ENCODE data around the gene CDCP2.

Gene CDCP2

GRCh38 chr1:54137534-54138061 lies 15.2 kb downstream of the CDCP2 start:
- DNase-seq (ENCODE audit: low read depth, low spot score): no peak

GRCh38 chr1:54136963-54137533 lies 15.8 kb downstream of the CDCP2 start:
- no peak for DNase-seq (ENCODE audit: low read depth, low spot score)

- DNase-seq (ENCODE audit: low read depth, low spot score): no peak
Observed at GRCh38 chr1:54136269-54136896, 16.4 kb downstream of the CDCP2 start.

GRCh38 chr1:54135436-54136120 lies 17.2 kb downstream of the CDCP2 start:
- DNase-seq (ENCODE audit: low read depth, low spot score): no peak

- DNase-seq (ENCODE audit: low read depth, low spot score): no peak
Observed at GRCh38 chr1:54134295-54134694, 18.5 kb downstream of the CDCP2 start.

- DNase-seq (ENCODE audit: low read depth, low spot score): no peak
Observed at GRCh38 chr1:54132495-54132894, 20.3 kb downstream of the CDCP2 start.

GRCh38 chr1:54131419-54131818 lies 21.4 kb downstream of the CDCP2 start:
- DNase-seq (ENCODE audit: low read depth, low spot score): no peak

- no peak for DNase-seq (ENCODE audit: low read depth, low spot score)
Observed at GRCh38 chr1:54129858-54130257, 22.9 kb downstream of the CDCP2 start.

GRCh38 chr1:54127594-54128300 lies 25.1 kb downstream of the CDCP2 start:
- no peak for DNase-seq (ENCODE audit: low read depth, low spot score)

- DNase-seq (ENCODE audit: low read depth, low spot score): no peak
Observed at GRCh38 chr1:54126271-54126815, 26.5 kb downstream of the CDCP2 start.

- no peak for DNase-seq (ENCODE audit: low read depth, low spot score)
Observed at GRCh38 chr1:54125386-54126070, 27.3 kb downstream of the CDCP2 start.

GRCh38 chr1:54124906-54125305 lies 27.9 kb downstream of the CDCP2 start:
- DNase-seq (ENCODE audit: low read depth, low spot score): no peak

GRCh38 chr1:54124472-54124871 lies 28.3 kb downstream of the CDCP2 start:
- no peak for DNase-seq (ENCODE audit: low read depth, low spot score)

GRCh38 chr1:54122992-54123391 lies 29.8 kb downstream of the CDCP2 start:
- no peak for DNase-seq (ENCODE audit: low read depth, low spot score)

GRCh38 chr1:54122135-54122751 lies 30.6 kb downstream of the CDCP2 start:
- no peak for DNase-seq (ENCODE audit: low read depth, low spot score)

GRCh38 chr1:54121482-54122134 lies 31.2 kb downstream of the CDCP2 start:
- DNase-seq (ENCODE audit: low read depth, low spot score): peak; percentile 6

GRCh38 chr1:54120698-54121481 lies 31.9 kb downstream of the CDCP2 start:
- no peak for DNase-seq (ENCODE audit: low read depth, low spot score)

- no peak for DNase-seq (ENCODE audit: low read depth, low spot score)
Observed at GRCh38 chr1:54120018-54120697, 32.6 kb downstream of the CDCP2 start.

- DNase-seq (ENCODE audit: low read depth, low spot score): no peak
Observed at GRCh38 chr1:54118704-54119103, 34.1 kb downstream of the CDCP2 start.

Data from activated CD4-positive, CD25-positive, alpha-beta regulatory T cell treated with anti-CD3 and anti-CD28 coated beads, Interleukin-2, amount 50 U/mL, for 16 hours (primary cell).